Endothelial cell of umbilical vein (primary cell): ENCODE data around the gene APOO.

Experiments
- EZH2 ChIP-seq: IDR thresholded peaks from 2 replicates; pipeline ENCODE4 v1.6.1; 2012; ENCODE audit warnings: borderline replicate concordance, low read depth, mild to moderate bottlenecking, moderate library complexity, low read length, inconsistent platforms; ENCODE audit not compliant: severe bottlenecking
- MYC ChIP-seq: IDR thresholded peaks from one replicate; pipeline ENCODE4 v1.6.1; 2011; ENCODE audit warnings: mild to moderate bottlenecking, low read depth, low read length
- POLR2A ChIP-seq: IDR thresholded peaks from 2 replicates; pipeline ENCODE4 v1.6.1; 2012; ENCODE audit warnings: low read depth, mild to moderate bottlenecking, control low read depth, low read length
- POLR2AphosphoS5 ChIP-seq: IDR thresholded peaks from 2 replicates; pipeline ENCODE4 v1.6.1; 2012; ENCODE audit warnings: low read depth, mild to moderate bottlenecking, control low read depth, low read length, moderate library complexity; ENCODE audit not compliant: insufficient read depth
- TF ChIP-seq, protein P1 (sequence below), 2 donors: IDR thresholded peaks; 1 replicate in 1 of 2; 2 replicates in 1 of 2; pipeline ENCODE4 v1.5.1; 2011; ENCODE audit warnings: low read length in 2 of 2, mild to moderate bottlenecking in 2 of 2, moderate library complexity in 2 of 2, control low read depth in 1 of 2, inconsistent platforms in 1 of 2, low read depth in 1 of 2; ENCODE audit not compliant: insufficient read depth in 1 of 2; ENCODE audit errors: extremely low read depth in 1 of 2

- no peak for TF ChIP-seq POLR2AphosphoS5
- TF ChIP-seq, protein P1, sequence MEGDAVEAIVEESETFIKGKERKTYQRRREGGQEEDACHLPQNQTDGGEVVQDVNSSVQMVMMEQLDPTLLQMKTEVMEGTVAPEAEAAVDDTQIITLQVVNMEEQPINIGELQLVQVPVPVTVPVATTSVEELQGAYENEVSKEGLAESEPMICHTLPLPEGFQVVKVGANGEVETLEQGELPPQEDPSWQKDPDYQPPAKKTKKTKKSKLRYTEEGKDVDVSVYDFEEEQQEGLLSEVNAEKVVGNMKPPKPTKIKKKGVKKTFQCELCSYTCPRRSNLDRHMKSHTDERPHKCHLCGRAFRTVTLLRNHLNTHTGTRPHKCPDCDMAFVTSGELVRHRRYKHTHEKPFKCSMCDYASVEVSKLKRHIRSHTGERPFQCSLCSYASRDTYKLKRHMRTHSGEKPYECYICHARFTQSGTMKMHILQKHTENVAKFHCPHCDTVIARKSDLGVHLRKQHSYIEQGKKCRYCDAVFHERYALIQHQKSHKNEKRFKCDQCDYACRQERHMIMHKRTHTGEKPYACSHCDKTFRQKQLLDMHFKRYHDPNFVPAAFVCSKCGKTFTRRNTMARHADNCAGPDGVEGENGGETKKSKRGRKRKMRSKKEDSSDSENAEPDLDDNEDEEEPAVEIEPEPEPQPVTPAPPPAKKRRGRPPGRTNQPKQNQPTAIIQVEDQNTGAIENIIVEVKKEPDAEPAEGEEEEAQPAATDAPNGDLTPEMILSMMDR (IDR thresholded peaks at IDR 0.05; ENCODE audit: extremely low read depth in 1 of 2, insufficient read depth in 1 of 2, low read depth in 1 of 2, low read length in 2 of 2) = peak; percentile 6 to 15
- no peak for TF ChIP-seq POLR2A
- no peak for TF ChIP-seq EZH2
- TF ChIP-seq MYC = no peak
These were observed 12.1 kb upstream of the APOO start for GRCh38 chrX:23919706-23920320.
